Activated CD8-positive, alpha-beta memory T cell treated with anti-CD3 and anti-CD28 coated beads, Interleukin-2, amount 50 U/mL, for 1 hour (primary cell): ENCODE data around the gene C3orf20.

Source experiments
- DNase-seq: peaks from one replicate; pipeline ENCODE4 v3.0.0-alpha.2; 2020; ENCODE audit errors: extremely low read depth

C3orf20 gene

DNA sequence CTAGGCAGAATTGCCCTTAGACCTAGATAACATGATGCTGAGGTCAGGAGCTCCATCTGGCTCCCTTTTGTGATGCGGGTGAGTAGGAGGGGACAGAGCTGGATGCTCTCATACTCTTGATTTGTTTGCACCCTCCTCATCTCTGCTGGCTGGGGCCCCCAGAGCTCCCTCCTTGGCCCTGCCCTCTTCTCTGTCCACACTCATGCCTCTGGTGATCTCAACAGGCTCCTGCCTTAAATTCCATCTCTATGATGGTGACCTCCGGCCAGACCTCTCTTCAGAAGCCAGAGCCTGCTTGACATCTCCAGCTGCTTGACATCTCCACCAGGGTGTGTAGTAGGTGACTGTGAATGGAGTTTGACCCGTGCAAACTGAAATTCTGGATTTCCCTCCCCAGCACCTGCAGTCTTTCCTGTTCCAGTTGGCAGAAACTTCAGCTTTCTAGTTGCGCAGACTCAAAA lies 139.5 kb downstream of the C3orf20 start:
- DNase-seq = no peak

DNA sequence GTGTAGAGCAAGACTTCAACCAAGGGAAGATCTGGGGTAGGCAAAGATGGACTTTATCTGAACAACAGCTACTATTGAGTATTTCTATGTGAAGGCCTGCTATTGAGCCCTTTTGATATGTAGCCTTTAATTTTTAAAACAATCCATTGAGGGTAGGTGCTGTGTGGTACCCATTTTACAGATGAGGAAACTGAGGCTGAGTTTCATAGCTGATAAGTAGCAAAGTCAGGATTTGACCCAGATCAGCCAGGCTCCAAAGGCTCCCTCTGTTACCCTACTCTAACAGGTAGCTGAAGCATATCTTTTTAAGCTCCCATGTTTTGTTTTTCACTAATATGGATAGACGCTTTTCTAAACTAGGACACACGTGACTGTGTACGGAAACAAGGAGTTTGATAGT lies 141.4 kb downstream of the C3orf20 start:
- no peak for DNase-seq

GRCh38 chr3:14818804-14819500 lies 144.0 kb downstream of the C3orf20 start, which contains the start of gene FGD5:
TSS of gene FGD5 (plus strand) at chr3:14818962. CDS start at chr3:14819072, 110 bp downstream.
- no peak for DNase-seq

DNA sequence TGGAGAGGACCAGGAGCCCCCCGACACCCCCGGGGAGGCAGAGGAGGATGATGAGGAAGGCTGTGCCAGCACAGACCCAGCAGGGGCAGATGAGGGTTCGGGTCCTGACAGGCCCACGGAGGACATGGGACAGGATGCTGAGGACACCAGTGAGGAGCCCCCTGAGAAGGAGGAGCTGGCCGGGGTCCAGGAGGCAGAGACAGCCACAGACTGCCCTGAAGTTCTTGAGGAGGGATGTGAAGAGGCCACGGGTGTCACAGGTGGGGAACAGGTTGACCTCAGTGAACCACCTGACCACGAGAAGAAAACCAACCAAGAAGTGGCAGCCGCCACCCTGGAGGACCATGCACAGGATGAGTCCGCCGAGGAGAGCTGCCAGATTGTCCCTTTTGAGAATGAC lies 144.7 kb downstream of the C3orf20 start:
- DNase-seq = no peak

DNA sequence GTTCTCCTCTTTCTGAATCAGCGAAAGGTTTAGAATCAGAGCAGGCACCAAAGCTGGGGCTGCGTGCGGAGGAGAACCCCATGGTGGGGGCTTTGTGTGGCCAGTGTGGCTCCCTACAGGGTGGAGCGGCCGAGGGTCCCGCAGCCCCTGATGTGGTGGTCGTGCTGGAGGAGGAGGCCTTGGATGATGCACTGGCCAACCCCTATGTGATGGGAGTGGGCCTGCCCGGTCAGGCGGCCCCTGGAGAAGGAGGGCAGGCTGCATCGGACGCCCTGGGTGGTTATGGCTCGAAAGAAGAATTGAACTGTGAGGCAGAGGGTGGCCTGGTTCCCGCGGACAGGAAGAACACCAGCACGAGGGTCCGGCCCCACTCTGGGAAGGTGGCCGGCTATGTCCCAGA lies 145.2 kb downstream of the C3orf20 start:
- DNase-seq = no peak

- DNase-seq = no peak
Observed at GRCh38 chr3:14821151-14821550, 146.2 kb downstream of the C3orf20 start.

- no peak for DNase-seq
Observed at GRCh38 chr3:14822134-14822533, 147.2 kb downstream of the C3orf20 start.
